SK-N-MC (cell line): ENCODE data around the gene OR52K1.

Source experiments
- DNase-seq: peaks from one replicate; pipeline ENCODE4 v3.0.0-alpha.2; 2011; ENCODE audit warnings: low read depth, low spot score
- H3K27ac ChIP-seq: fragments of 200-600 bp; sonication (generic); 2 replicates; pipeline ENCODE4 v1.5.1; 2016; ENCODE audit warnings: mixed run types
- H3K36me3 ChIP-seq: fragments of 200-600 bp; sonication (generic); 2 replicates; pipeline ENCODE4 v1.6.1; 2017; ENCODE audit warnings: antibody characterized with exemption, low read length, mixed read lengths; ENCODE audit not compliant: insufficient read depth
- H3K4me3 ChIP-seq: fragments of 200-600 bp; sonication (generic); 2 replicates; pipeline ENCODE4 v1.5.1; 2016
- H3K9ac ChIP-seq: fragments of 200-600 bp; sonication (generic); 2 replicates; pipeline ENCODE4 v1.8.0; 2017; ENCODE audit warnings: mixed run types, mixed read lengths; ENCODE audit not compliant: insufficient read length
- H3K9me3 ChIP-seq: fragments of 200-600 bp; sonication (generic); 2 replicates; pipeline ENCODE4 v1.6.1; 2017; ENCODE audit warnings: low read depth, mild to moderate bottlenecking, antibody characterized with exemption, low read length, moderate library complexity, mixed read lengths
- EZH2 ChIP-seq: fragments of 200-600 bp; sonication (generic); IDR thresholded peaks from one replicate; pipeline ENCODE4 v1.6.1; 2017; ENCODE audit warnings: antibody characterized with exemption
- FOXP2 ChIP-seq: optimal IDR thresholded peaks from 2 replicates; pipeline ENCODE3; 2011; ENCODE audit warnings: mild to moderate bottlenecking, moderate library complexity; ENCODE audit not compliant: insufficient read depth; ENCODE audit errors: extremely low read length, control extremely low read depth
- POLR2AphosphoS5 ChIP-seq: IDR thresholded peaks from 2 replicates; pipeline ENCODE4 v1.6.1; 2012; ENCODE audit warnings: mild to moderate bottlenecking, low read depth, low read length, borderline replicate concordance

The OR52K1 gene

GRCh38 chr11:4482445-4482844 lies at the start of gene OR52K1:
Gene OR52K1, plus strand, starts transcription at chr11:4482646. Its CDS starts 6,255 bp downstream, at chr11:4488901.
- no peaks in the 10 kb centered on the region for H3K36me3 ChIP-seq
- H3K9ac ChIP-seq, result no peak within 1 kb of the TSS
- TF ChIP-seq EZH2 (no peak), POLR2AphosphoS5 (no peak), FOXP2 (no peak)
- H3K4me3 ChIP-seq, result no peak within 1 kb of the TSS
- H3K9me3 ChIP-seq, result no peaks in the 10 kb centered on the region
- no peak within 1 kb of the TSS for H3K27ac ChIP-seq
- DNase-seq, result no peak

DNA sequence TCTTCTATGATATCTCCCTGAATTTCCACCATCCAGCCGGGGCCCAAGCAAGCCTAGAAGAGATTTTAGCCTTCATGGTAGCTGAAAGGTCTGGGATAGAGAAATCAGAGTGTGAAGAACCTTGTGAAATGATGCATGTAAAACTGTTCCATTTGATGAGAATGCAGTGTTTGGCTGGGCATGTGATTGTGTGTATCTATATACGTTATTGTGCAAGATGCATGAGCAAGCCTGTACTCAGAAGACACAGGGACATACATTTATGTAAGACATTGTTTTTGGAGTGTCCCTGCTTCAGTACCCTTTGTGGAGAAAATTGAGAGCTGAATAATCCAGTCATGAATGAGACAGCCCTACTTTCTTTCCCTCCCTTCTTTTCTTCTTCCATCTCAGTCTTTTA lies 48.6 kb upstream of the OR52K1 start:
- DNase-seq, result no peak
- Histone ChIP-seq H3K36me3 (no peaks in the 10 kb centered on the region), H3K9me3 (no peaks in the 10 kb centered on the region), H3K9ac (no peak overlapping the region), H3K4me3 (no peak overlapping the region), H3K27ac (no peak overlapping the region)
- TF ChIP-seq POLR2AphosphoS5 (no peak), FOXP2 (no peak), EZH2 (no peak)

GRCh38 chr11:4436411-4436810 lies 46.0 kb upstream of the OR52K1 start:
- H3K9ac ChIP-seq, result no peak overlapping the region
- DNase-seq, result no peak
- no peak for TF ChIP-seq POLR2AphosphoS5
- no peak for TF ChIP-seq EZH2
- TF ChIP-seq FOXP2, result no peak

GRCh38 chr11:4441515-4441914 lies 40.9 kb upstream of the OR52K1 start:
- H3K27ac ChIP-seq, result no peak overlapping the region
- no peaks in the 10 kb centered on the region for H3K36me3 ChIP-seq
- DNase-seq, result no peak
- H3K4me3 ChIP-seq, result no peak overlapping the region
- no peaks in the 10 kb centered on the region for H3K9me3 ChIP-seq
- no peak for TF ChIP-seq EZH2
- no peak for TF ChIP-seq POLR2AphosphoS5
- TF ChIP-seq FOXP2, result no peak
- no peak overlapping the region for H3K9ac ChIP-seq

More at GRCh38 chr11:4436411-4436810, 46.0 kb upstream of the OR52K1 start:
- Histone ChIP-seq H3K36me3 (no peaks in the 10 kb centered on the region), H3K27ac (no peak overlapping the region), H3K9me3 (no peaks in the 10 kb centered on the region), H3K4me3 (no peak overlapping the region)

- Histone ChIP-seq H3K9ac (no peak overlapping the region), H3K4me3 (no peak overlapping the region), H3K27ac (no peak overlapping the region), H3K36me3 (no peaks in the 10 kb centered on the region), H3K9me3 (no peaks in the 10 kb centered on the region)
- TF ChIP-seq EZH2 (no peak), FOXP2 (no peak), POLR2AphosphoS5 (no peak)
- DNase-seq, result no peak
Observed at GRCh38 chr11:4443232-4443891, 39.1 kb upstream of the OR52K1 start.

- Histone ChIP-seq H3K36me3 (no peaks in the 10 kb centered on the region), H3K4me3 (no peak within 1 kb of the TSS), H3K9me3 (no peaks in the 10 kb centered on the region), H3K9ac (no peak within 1 kb of the TSS), H3K27ac (no peak within 1 kb of the TSS)
- TF ChIP-seq EZH2 (no peak), FOXP2 (no peak), POLR2AphosphoS5 (no peak)
- DNase-seq, result no peak
Observed at GRCh38 chr11:4448995-4449394, 33.5 kb upstream of the OR52K1 start, which contains the start of gene OR52K2. Gene OR52K2, plus strand, starts transcription at chr11:4449295. Its CDS starts 45 bp downstream, at chr11:4449340.

DNA sequence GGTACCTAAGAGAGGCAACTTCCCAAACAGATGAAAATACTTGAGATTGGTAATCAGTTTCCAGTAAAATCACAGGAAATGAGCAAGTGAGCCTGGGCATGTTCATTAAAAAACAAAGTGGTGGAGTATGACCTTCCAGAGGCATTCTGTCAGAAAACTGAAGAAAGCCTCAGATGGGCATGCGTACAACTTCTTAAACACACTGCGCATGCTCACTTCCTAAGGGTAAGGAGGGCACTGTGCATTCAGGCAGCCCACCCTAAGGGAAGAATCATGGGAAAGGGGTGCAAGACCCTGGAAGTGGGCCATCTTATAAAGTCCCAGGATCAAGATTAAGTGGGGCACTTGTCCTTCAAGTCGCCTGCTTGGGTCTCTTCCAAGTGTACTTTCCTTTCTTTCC lies 29.3 kb upstream of the OR52K1 start:
- Histone ChIP-seq H3K9me3 (no peaks in the 10 kb centered on the region), H3K9ac (no peak overlapping the region), H3K27ac (no peak overlapping the region), H3K4me3 (no peak overlapping the region), H3K36me3 (no peaks in the 10 kb centered on the region)
- TF ChIP-seq POLR2AphosphoS5, result no peak
- TF ChIP-seq EZH2, result no peak
- no peak for TF ChIP-seq FOXP2
- DNase-seq, result no peak

DNA sequence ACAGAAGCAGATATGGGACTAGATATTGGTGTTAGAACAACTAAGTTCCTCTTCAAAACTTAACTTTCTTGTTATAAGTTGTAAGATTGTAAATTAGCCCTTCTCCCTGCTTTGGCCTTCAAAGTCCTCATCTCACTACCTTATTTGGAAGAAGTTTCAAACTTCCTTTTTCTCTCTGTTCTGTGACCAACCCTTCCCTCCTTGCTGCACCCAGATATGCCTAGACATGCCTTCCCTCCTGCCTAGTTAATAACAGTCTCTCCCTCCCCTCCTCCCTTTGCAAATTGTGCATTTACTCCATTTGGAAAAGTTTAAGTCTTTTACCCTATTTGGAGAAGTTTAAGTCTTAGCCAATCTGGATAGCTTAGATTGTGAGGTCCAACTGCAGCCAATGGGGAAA lies 28.4 kb upstream of the OR52K1 start:
- Histone ChIP-seq H3K27ac (no peak overlapping the region), H3K9ac (no peak overlapping the region), H3K36me3 (no peaks in the 10 kb centered on the region), H3K9me3 (no peaks in the 10 kb centered on the region), H3K4me3 (no peak overlapping the region)
- TF ChIP-seq EZH2 (no peak), FOXP2 (no peak), POLR2AphosphoS5 (no peak)
- no peak for DNase-seq

GRCh38 chr11:4455419-4455818 lies 27.0 kb upstream of the OR52K1 start:
- Histone ChIP-seq H3K36me3 (no peaks in the 10 kb centered on the region), H3K4me3 (no peak overlapping the region), H3K9ac (no peak overlapping the region), H3K27ac (no peak overlapping the region), H3K9me3 (no peaks in the 10 kb centered on the region)
- no peak for TF ChIP-seq EZH2
- DNase-seq, result no peak
